Measurements from ENCODE around the gene ZBTB25. TPM values are rescaled to one million over a fixed set of nuclear protein-coding genes. Genes with fewer than 3 reads are reported as not detected.
"Not testable (repeated sequence)": the region's sequence is repeated elsewhere in the genome, so short reads cannot be mapped to it uniquely, and the experiment has no call there.

Gene ZBTB25
- total RNA-seq, 2 experiments from 2014 or later = 51.2 to 55.3 TPM

GRCh38 chr14:64536488-64537245 is 33.0 kb upstream of the ZBTB25 start:
- POLR2A ChIA-PET = no interaction called here
- DNase-seq (no peak), ATAC-seq (ENCODE audit: low read depth) (no peak)
- peaks cover 2% of the 10 kb centered on the region for H3K36me3 Mint-ChIP-seq
- peaks cover 15% of the 10 kb centered on the region for H3K4me1 Mint-ChIP-seq
- no peak overlapping the region for H3K27ac Mint-ChIP-seq
- no peak overlapping the region for H3K4me3 Mint-ChIP-seq
- H3K9me3 Mint-ChIP-seq = peaks cover 1% of the 10 kb centered on the region
- H3K27me3 Mint-ChIP-seq = peaks cover 18% of the 10 kb centered on the region

- H3K4me1 Mint-ChIP-seq = peaks cover 1% of the 10 kb centered on the region
- H3K36me3 Mint-ChIP-seq = peaks cover 4% of the 10 kb centered on the region
- peaks cover 2% of the 10 kb centered on the region for H3K27me3 Mint-ChIP-seq
- POLR2A ChIA-PET = no interaction called here
- no peak overlapping the region for H3K27ac Mint-ChIP-seq
- no peak for DNase-seq
- no peak for ATAC-seq (ENCODE audit: low read depth)
- H3K9me3 Mint-ChIP-seq = no peaks in the 10 kb centered on the region
- H3K4me3 Mint-ChIP-seq = no peak overlapping the region
Observed at GRCh38 chr14:64531567-64531966, 27.9 kb upstream of the ZBTB25 start.

GRCh38 chr14:64525354-64525753 is 21.7 kb upstream of the ZBTB25 start:
- Mint-ChIP-seq H3K4me3 (no peak overlapping the region), H3K4me1 (peaks cover 7% of the 10 kb centered on the region), H3K36me3 (peaks cover 17% of the 10 kb centered on the region), H3K27ac (no peak overlapping the region), H3K27me3 (no peaks in the 10 kb centered on the region), H3K9me3 (peaks cover 1% of the 10 kb centered on the region)
- no peak for ATAC-seq (ENCODE audit: low read depth)
- DNase-seq = no peak
- POLR2A ChIA-PET = interaction anchor here (1.1 to 1.3 kb wide), 2 partner anchors 10 to 15 kb away, joined by 3 to 5 read pairs; partner anchors contain the start of gene HSPA2

- DNase-seq (no peak), ATAC-seq (ENCODE audit: low read depth) (no peak)
- Mint-ChIP-seq H3K36me3 (peaks cover 17% of the 10 kb centered on the region), H3K4me1 (peaks cover 7% of the 10 kb centered on the region), H3K9me3 (peaks cover 1% of the 10 kb centered on the region), H3K4me3 (no peak overlapping the region), H3K27ac (no peak overlapping the region), H3K27me3 (no peaks in the 10 kb centered on the region)
- POLR2A ChIA-PET = no interaction called here
Observed at GRCh38 chr14:64522591-64523355, 19.1 kb upstream of the ZBTB25 start.

- H3K4me1 Mint-ChIP-seq = peaks cover 9% of the 10 kb centered on the region
- POLR2A ChIA-PET = interaction anchor here (0.7 kb wide), 1 partner anchor 538 kb away, joined by 4 read pairs; no protein-coding TSS in a partner anchor
- H3K36me3 Mint-ChIP-seq = peaks cover 9% of the 10 kb centered on the region
- ATAC-seq (ENCODE audit: low read depth) (no peak), DNase-seq (no peak)
- H3K9me3 Mint-ChIP-seq = no peaks in the 10 kb centered on the region
- no peaks in the 10 kb centered on the region for H3K27me3 Mint-ChIP-seq
- H3K27ac Mint-ChIP-seq = no peak overlapping the region
- H3K4me3 Mint-ChIP-seq = no peak overlapping the region
Observed at GRCh38 chr14:64520699-64521098, 17.1 kb upstream of the ZBTB25 start.

- peaks cover 9% of the 10 kb centered on the region for H3K36me3 Mint-ChIP-seq
- H3K27me3 Mint-ChIP-seq = no peaks in the 10 kb centered on the region
- no peak for ATAC-seq (ENCODE audit: low read depth)
- H3K9me3 Mint-ChIP-seq = no peaks in the 10 kb centered on the region
- POLR2A ChIA-PET = no interaction called here
- DNase-seq = no peak
- no peak overlapping the region for H3K4me3 Mint-ChIP-seq
- no peak overlapping the region for H3K27ac Mint-ChIP-seq
- H3K4me1 Mint-ChIP-seq = peaks cover 13% of the 10 kb centered on the region
Observed at GRCh38 chr14:64518229-64518628, 14.6 kb upstream of the ZBTB25 start.

- DNase-seq; ATAC-seq (ENCODE audit: low read depth); H3K36me3 Mint-ChIP-seq; H3K27ac Mint-ChIP-seq; H3K9me3 Mint-ChIP-seq; POLR2A ChIA-PET; H3K27me3 Mint-ChIP-seq; H3K4me3 Mint-ChIP-seq: not testable (repeated sequence)
- peaks cover 13% of the 10 kb centered on the region for H3K4me1 Mint-ChIP-seq
Observed at GRCh38 chr14:64517667-64518066, 14.0 kb upstream of the ZBTB25 start.

GRCh38 chr14:64516969-64517368 is 13.3 kb upstream of the ZBTB25 start:
- DNase-seq (no peak), ATAC-seq (ENCODE audit: low read depth) (no peak)
- POLR2A ChIA-PET = no interaction called here
- peaks cover 10% of the 10 kb centered on the region for H3K36me3 Mint-ChIP-seq
- no peak overlapping the region for H3K27ac Mint-ChIP-seq
- H3K9me3 Mint-ChIP-seq = no peaks in the 10 kb centered on the region
- no peak overlapping the region for H3K4me3 Mint-ChIP-seq
- H3K4me1 Mint-ChIP-seq = peaks cover 13% of the 10 kb centered on the region
- H3K27me3 Mint-ChIP-seq = no peaks in the 10 kb centered on the region

GRCh38 chr14:64515053-64515452 is 11.4 kb upstream of the ZBTB25 start:
- no peak for DNase-seq
- Mint-ChIP-seq H3K27ac (no peak overlapping the region), H3K4me3 (no peak overlapping the region), H3K36me3 (peaks cover 7% of the 10 kb centered on the region), H3K4me1 (peaks cover 26% of the 10 kb centered on the region), H3K27me3 (no peaks in the 10 kb centered on the region), H3K9me3 (no peaks in the 10 kb centered on the region)
- ATAC-seq (ENCODE audit: low read depth) = no peak
- POLR2A ChIA-PET = interaction anchor here (0.7 to 1.2 kb wide), 2 partner anchors 11 to 46 kb away, joined by 5 read pairs; no protein-coding TSS in a partner anchor

- Mint-ChIP-seq H3K27me3 (no peaks in the 10 kb centered on the region), H3K4me3 (no peak overlapping the region), H3K27ac (no peak overlapping the region), H3K36me3 (peaks cover 7% of the 10 kb centered on the region), H3K4me1 (peaks cover 41% of the 10 kb centered on the region), H3K9me3 (no peaks in the 10 kb centered on the region)
- ATAC-seq (ENCODE audit: low read depth) (no peak), DNase-seq (no peak)
- POLR2A ChIA-PET = interaction anchor here (0.6 kb wide), 1 partner anchor 17 kb away, joined by 3 read pairs; no protein-coding TSS in a partner anchor
Observed at GRCh38 chr14:64513271-64513670, 9.6 kb upstream of the ZBTB25 start.

- H3K27me3 Mint-ChIP-seq = no peaks in the 10 kb centered on the region
- H3K9me3 Mint-ChIP-seq = no peaks in the 10 kb centered on the region
- H3K4me1 Mint-ChIP-seq = peaks cover 47% of the 10 kb centered on the region
- peak; percentile 34 for DNase-seq
- H3K36me3 Mint-ChIP-seq = peaks cover 11% of the 10 kb centered on the region
- POLR2A ChIA-PET = interaction anchor here (0.7 to 1.8 kb wide), 3 partner anchors 9 to 66 kb away, joined by 3 to 14 read pairs (median 3); no protein-coding TSS in a partner anchor
- H3K4me3 Mint-ChIP-seq = peak overlapping the region; percentile 72
- peak; percentile 55 for ATAC-seq (ENCODE audit: low read depth)
- H3K27ac Mint-ChIP-seq = peak overlapping the region; percentile 67
Observed at GRCh38 chr14:64510825-64511671, 7.4 kb upstream of the ZBTB25 start.

- POLR2A ChIA-PET = no interaction called here
- Mint-ChIP-seq H3K36me3 (peaks cover 17% of the 10 kb centered on the region), H3K9me3 (no peaks in the 10 kb centered on the region), H3K27me3 (no peaks in the 10 kb centered on the region), H3K27ac (peak overlapping the region; percentile 11), H3K4me3 (peak overlapping the region; percentile 72), H3K4me1 (peaks cover 50% of the 10 kb centered on the region)
- DNase-seq = no peak
- no peak for ATAC-seq (ENCODE audit: low read depth)
Observed at GRCh38 chr14:64509036-64509435, 5.4 kb upstream of the ZBTB25 start.

- ATAC-seq (ENCODE audit: low read depth) = no peak
- Mint-ChIP-seq H3K4me1 (peaks cover 46% of the 10 kb centered on the region), H3K27ac (peak overlapping the region; percentile 61), H3K9me3 (no peaks in the 10 kb centered on the region), H3K27me3 (no peaks in the 10 kb centered on the region), H3K36me3 (peaks cover 16% of the 10 kb centered on the region), H3K4me3 (peak overlapping the region; percentile 91)
- no peak for DNase-seq
- POLR2A ChIA-PET = interaction anchor here (0.5 kb wide), 1 partner anchor 220 kb away, joined by 3 read pairs; no protein-coding TSS in a partner anchor
Observed at GRCh38 chr14:64508215-64508776, 4.7 kb upstream of the ZBTB25 start.

All from activated naive CD8-positive, alpha-beta T cell treated with anti-CD3 and anti-CD28 coated beads, Interleukin-2, amount 10 ng/mL, durations not matched to agents 7 days and 5 days (primary cell).